ENCODE data around the gene ANOS1.

The ANOS1 gene

DNA sequence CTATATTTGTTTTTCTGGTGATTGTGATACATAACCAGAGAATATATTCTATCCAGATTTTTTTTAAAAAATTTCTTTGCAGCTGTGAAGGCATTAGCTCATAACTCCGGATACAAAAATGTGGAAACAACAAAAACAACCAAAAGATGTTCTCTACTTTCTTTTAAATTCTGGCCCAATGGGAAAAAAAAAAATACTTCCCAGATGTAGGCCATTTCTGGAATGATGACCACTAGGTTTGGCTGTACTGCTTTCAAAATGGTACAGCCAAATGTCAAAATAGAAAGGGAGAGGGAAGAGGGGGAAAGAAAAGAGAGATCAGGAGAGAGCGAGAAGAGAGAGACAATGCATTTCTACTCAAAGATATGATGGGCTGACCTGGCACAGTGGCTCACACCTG, 14.6 kb downstream of the ANOS1 start:
- DNase-seq (ENCODE audit: low read depth) = no peak

DNA sequence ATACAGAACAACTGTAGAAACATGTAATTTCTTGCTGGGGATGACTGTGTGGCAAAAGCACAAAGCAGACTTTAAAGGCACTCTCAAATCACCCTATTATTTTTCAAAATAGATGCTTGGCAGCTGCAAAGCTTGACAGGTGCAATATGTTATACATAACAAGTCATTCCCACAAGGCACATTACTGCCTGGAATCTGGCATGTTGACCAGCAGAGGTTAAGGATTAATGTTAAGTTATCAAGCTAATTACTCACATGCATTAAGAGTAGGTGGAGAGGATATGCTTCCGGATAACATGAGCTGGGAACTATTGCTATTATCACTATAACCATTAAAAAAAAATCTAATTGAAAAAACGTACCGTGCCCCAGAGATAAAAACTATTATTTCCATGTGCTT, 17.8 kb downstream of the ANOS1 start:
- DNase-seq (ENCODE audit: low read depth) = no peak

DNA sequence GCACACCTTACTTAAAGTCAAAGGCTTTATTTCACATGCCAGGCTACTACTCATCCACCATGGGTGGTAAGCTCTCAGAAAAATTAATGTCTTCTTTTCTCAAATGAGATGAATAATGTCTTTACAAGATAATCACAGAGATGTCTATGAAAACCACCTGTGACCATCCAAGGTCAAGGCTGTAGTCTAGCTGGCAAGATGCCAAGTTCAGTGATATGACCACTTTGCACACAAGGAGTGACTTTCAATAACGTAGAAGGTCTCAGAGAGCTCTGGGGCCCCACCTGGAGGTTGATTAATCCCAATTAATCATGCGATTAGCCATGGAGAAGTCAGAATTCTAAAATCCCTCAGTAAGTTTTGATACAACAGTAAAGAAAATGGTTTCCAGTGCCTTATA, 20.5 kb downstream of the ANOS1 start:
- no peak for DNase-seq (ENCODE audit: low read depth)

DNA sequence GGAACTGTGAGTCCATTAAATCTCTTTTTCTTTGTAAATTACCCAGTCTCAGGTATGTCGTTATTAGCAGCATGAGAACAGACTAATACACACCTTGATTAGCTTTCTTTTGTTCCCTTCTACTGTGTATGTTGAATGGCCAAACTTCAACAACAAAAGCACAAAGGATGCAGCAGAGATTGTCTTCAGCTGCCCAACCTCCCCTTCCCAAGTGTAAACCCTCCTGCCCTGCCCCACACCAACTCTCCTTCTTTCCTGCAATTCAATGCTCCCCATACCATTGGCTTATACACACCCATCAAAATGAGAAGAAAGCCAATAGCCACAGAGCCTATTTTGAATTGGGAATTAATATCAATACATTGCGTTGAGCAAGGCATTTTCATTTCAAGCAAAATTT, 27.8 kb downstream of the ANOS1 start:
- no peak for DNase-seq (ENCODE audit: low read depth)

- no peak for DNase-seq (ENCODE audit: low read depth)
Measured at GRCh38 chrX:8692871-8693270, 39.1 kb downstream of the ANOS1 start.

- DNase-seq (ENCODE audit: low read depth) = no peak
Measured at GRCh38 chrX:8689473-8689872, 42.5 kb downstream of the ANOS1 start.

GRCh38 chrX:8688776-8689175, 43.2 kb downstream of the ANOS1 start:
- no peak for DNase-seq (ENCODE audit: low read depth)

- no peak for DNase-seq (ENCODE audit: low read depth)
Measured at GRCh38 chrX:8684201-8684965, 47.6 kb downstream of the ANOS1 start.

DNA sequence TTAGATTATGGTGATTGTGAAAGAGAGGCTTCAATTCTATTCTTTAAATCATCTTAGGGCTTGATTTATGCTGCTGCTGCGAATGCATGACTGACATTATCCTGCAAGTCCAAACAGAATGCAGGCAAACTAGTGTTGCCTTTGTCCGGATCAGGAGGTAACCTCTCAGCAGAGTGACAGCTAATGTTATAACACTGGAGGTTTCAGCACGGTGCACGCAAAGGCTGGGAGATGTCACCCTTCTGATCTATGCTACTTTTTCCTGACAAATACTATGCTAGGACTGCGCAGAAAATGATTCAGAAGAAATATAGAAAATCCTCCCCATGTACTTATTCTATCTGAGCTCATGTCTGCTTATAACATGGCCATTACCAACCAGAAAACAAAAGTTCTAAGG, 48.2 kb downstream of the ANOS1 start:
- no peak for DNase-seq (ENCODE audit: low read depth)

- no peak for DNase-seq (ENCODE audit: low read depth)
Measured at GRCh38 chrX:8679550-8679949, 52.4 kb downstream of the ANOS1 start.

DNA sequence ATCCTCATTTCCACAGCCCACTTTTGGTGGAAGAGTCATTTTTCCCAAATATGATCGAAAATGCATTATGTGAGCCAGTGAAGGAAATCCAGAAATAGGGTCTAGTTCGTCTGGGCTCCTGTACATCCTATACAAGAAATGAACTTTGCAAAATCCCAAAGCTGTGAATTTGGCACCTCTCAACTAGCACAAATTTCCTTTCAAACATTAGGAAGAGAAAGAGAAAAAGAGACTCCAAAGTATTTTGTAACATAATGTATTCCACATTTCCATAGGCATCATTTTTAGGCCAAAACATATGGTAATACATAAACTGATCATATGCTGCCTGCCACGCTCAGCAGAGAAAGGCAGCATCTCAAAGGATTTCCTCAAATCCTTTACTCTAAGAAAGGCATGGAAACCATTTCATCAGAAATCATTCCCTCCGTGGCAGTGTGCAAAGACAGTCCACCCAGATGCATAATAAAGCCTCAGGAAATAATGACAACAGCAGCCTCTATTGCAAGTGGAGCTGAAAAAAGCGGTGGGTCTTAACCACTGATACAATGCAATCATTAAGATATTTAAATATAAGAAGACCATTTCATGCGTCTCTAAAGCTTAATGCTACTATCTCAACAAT, 56.8 kb downstream of the ANOS1 start:
- DNase-seq (ENCODE audit: low read depth) = no peak

GRCh38 chrX:8673201-8673600, 58.7 kb downstream of the ANOS1 start:
- no peak for DNase-seq (ENCODE audit: low read depth)

DNA sequence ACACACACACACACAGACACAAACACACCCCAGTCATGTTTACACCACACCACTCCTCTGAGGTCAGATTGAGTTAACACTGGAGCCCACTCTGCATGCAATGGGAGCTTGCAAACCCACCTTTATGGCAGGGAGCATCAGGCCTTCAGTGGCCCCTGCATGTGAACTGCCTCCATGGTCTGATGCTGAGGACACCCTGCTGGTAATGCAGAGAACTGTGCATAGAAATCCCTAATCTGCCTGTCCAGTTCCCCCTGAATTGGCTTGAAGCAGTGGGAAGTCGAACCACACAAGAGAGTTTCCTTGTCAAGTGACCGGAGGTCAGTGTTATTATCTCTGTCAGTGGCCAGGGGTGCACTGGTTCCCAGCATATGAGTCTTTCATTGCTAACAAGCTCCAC, 59.8 kb downstream of the ANOS1 start:
- no peak for DNase-seq (ENCODE audit: low read depth)

DNA sequence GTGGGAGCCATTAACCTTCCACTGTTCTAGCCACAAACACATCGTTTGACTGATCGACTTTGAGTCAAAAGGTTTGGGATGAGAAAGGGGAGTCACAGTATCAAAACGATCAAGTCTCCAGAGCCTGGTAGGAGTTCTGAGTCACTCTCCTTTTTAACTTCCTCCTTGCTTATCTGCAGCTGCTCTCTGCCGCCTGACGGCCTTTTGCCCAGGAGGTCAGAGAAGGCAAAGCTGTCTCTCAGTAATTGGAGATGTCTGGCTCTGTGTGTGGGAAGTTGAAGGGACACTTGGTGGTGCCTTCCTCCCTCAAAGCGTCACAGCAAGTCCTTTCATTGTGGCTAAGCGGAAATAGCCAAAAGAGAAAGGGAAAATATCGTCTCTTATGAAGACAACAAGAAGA, 63.1 kb downstream of the ANOS1 start:
- DNase-seq (ENCODE audit: low read depth) = no peak

GRCh38 chrX:8663325-8663724, 68.6 kb downstream of the ANOS1 start:
- DNase-seq (ENCODE audit: low read depth) = no peak

DNA sequence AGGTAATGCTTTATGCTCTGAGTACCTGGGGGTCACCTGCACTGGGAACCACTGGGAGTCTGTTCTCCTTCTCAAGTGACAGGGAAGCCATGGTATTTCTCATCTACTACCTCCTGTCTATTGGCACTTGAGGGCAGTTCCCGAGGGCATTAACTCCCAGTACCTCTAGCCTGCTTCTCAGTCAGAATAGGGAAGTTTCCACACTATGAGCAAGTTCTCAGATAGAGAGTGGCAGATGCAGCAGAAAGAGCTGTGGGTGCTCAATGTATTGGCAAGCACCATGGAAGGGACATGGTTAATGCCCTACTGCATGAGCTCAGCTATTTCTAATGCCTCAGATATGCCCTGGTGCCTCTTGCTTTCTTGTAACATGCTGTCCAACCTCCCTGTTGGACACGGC, 74.1 kb downstream of the ANOS1 start:
- no peak for DNase-seq (ENCODE audit: low read depth)

DNA sequence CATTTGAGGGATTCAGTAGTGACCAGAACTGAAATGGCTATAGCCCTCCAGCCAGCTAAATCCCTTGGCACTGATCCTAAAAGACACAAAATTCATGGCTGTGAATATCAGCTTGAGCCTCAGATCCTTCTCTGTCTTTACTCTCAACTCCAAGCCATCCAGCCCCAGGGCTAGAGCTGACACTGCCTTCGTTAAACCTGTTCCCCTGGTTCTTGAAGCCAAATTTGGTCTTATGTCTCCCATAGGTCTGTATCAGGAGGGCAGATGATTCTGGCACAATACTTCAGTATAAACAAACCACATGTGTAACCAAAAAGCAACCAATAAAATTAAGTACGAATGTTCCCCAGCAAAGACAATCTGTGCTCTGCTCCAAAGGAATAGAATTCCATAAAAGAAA, 78.0 kb downstream of the ANOS1 start:
- no peak for DNase-seq (ENCODE audit: low read depth)

DNA sequence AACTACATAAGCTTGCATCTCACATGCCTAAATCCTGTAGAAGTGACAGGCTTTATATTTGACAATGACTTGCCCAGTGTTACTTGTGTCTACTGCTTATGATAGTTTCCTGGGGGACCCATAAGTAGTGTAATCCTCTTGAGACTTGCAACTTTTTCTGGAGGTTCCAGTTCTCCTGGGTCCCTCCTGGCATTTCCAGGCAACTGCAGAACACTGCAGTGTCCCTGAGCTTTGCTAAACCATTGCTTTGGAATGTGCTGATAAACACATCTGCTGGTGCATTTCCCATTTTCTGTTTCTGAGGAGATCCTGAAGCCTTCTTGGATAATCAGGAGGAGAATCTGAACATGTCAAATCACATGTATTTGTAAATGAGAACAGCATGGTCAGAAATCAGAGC, 82.0 kb downstream of the ANOS1 start:
- DNase-seq (ENCODE audit: low read depth) = no peak

GRCh38 chrX:8647176-8647575, 84.8 kb downstream of the ANOS1 start:
- no peak for DNase-seq (ENCODE audit: low read depth)

- DNase-seq (ENCODE audit: low read depth) = no peak
Measured at GRCh38 chrX:8639949-8640475, 91.9 kb downstream of the ANOS1 start.

DNA sequence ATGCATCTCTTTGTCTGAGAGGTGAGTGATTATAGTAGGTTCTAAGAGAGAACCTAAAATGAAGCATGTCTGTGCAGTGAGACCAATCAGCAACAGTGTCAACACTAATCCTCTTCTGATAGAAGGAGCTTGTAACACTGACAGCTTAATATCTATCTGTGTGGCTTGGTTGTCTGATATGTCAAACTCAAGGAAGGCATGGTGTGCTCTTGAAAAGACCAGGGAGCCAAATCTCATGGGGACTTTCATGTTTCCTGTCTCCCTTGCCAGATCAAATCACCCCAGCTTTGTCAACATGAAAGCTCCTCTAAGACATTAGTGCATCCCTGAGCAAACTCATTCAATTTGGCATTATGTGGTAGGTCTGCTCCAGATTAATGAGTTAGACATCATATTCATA, 95.4 kb downstream of the ANOS1 start:
- DNase-seq (ENCODE audit: low read depth) = no peak

- DNase-seq (ENCODE audit: low read depth) = no peak
Measured at GRCh38 chrX:8635812-8636211, 96.1 kb downstream of the ANOS1 start.

- no peak for DNase-seq (ENCODE audit: low read depth)
Measured at GRCh38 chrX:8632924-8633323, 99.0 kb downstream of the ANOS1 start.

DNA sequence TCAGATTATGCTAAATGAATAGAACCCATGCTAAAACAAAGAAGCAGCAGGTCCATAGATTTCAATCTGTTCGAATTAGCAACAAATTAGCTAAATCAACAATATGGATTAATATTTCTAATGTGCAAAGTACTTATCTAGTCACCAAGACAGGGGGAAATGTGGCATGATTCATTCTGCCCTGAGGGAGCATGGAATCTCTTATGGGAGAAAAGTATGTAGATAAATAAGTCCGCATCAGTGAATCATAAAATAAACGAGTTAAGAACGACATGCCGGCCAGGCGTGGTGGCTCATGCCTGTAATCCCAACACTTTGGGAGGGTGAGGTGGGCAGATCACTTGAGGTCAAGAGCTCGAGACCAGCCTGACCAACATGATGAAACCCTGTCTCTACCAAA, 102.1 kb downstream of the ANOS1 start:
- DNase-seq (ENCODE audit: low read depth) = no peak

Data from fibroblast of gingiva (primary cell).